Activated CD8-positive, alpha-beta T cell treated with anti-CD3 and anti-CD28 coated beads for 36 hours (primary cell): ENCODE measurements around the gene UPF3A. TPM values are rescaled to one million over a fixed set of nuclear protein-coding genes. Genes with fewer than 3 reads are reported as not detected.
"Not testable (repeated sequence)": the region's sequence is repeated elsewhere in the genome, so short reads cannot be mapped to it uniquely, and the experiment has no call there.

ENCODE experiments used
- ATAC-seq: fragments of 200-7000 bp; cut with Tn5 transposase; one replicate; pipeline ENCODE4 v1.10.0; 2021; ENCODE audit warnings: mild to moderate bottlenecking, moderate library complexity
- CTCF ChIA-PET: fragments of 350-600 bp; sonication (Branson Sonifier 250); formaldehyde crosslinking; loops from one replicate; lab custom pipeline; 2021; ENCODE audit warnings: antibody characterized with exemption; lab: Charles Lee
- POLR2A ChIA-PET: fragments of 350-600 bp; sonication (Branson Sonifier 250); formaldehyde crosslinking; loops from one replicate; lab custom pipeline; 2021; ENCODE audit warnings: antibody characterized with exemption; lab: Charles Lee
- DNase-seq: peaks from one replicate; pipeline ENCODE4 v3.0.0-alpha.2; 2020
- H3K27ac Mint-ChIP-seq: one replicate; pipeline ENCODE4 v1.8.0; 2021; ENCODE audit warnings: mild to moderate bottlenecking, mixed read lengths
- H3K27me3 Mint-ChIP-seq: one replicate; pipeline ENCODE4 v1.8.0; 2021; ENCODE audit warnings: mixed read lengths
- H3K36me3 Mint-ChIP-seq: one replicate; pipeline ENCODE4 v1.8.0; 2021; ENCODE audit warnings: low read depth, mixed read lengths
- H3K4me1 Mint-ChIP-seq: one replicate; pipeline ENCODE4 v1.8.0; 2021; ENCODE audit warnings: low read depth, mixed read lengths
- H3K4me3 Mint-ChIP-seq: one replicate; pipeline ENCODE4 v1.8.0; 2021; ENCODE audit warnings: mild to moderate bottlenecking, moderate library complexity, mixed read lengths
- H3K9me3 Mint-ChIP-seq: one replicate; pipeline ENCODE4 v1.8.0; 2021; ENCODE audit warnings: mixed read lengths
- CTCF ChIP-seq: fragments of 200-600 bp; IDR thresholded peaks from one replicate; pipeline ENCODE4 v1.8.0; 2022; ENCODE audit warnings: antibody characterized with exemption, mild to moderate bottlenecking
- intact Hi-C: fragments of 100-400 bp; cut with micrococcal nuclease; formaldehyde crosslinking; loops from one replicate; pipeline ENCODE4 v1.10.0; 2022
- total RNA-seq, 2 experiments: library from RNA; stranded (reverse); gene quantifications; one replicate each; pipeline ENCODE4 v1.2.3, GENCODE V29; 2021

UPF3A gene
- total RNA-seq, 2 experiments from 2014 or later, result 36.7 TPM

GRCh38 chr13:114324334-114324733 lies 42.9 kb downstream of the UPF3A start:
- POLR2A ChIA-PET, result interaction anchor here (0.8 to 2.3 kb wide), 2 partner anchors 8 to 17 kb away, joined by 3 to 8 read pairs; no protein-coding TSS in a partner anchor
- Mint-ChIP-seq H3K36me3 (peaks cover 68% of the 10 kb centered on the region), H3K27ac (peak overlapping the region; percentile 76), H3K4me3 (no peak overlapping the region), H3K9me3 (no peaks in the 10 kb centered on the region), H3K27me3 (no peaks in the 10 kb centered on the region), H3K4me1 (peaks cover 43% of the 10 kb centered on the region)
- DNase-seq (no peak), ATAC-seq (no peak)
- intact Hi-C loops, result no loop called here
- CTCF ChIA-PET, result interaction anchor here (1.0 kb wide), 1 partner anchor 98 kb away, joined by 3 read pairs; no protein-coding TSS in a partner anchor
- no peak for TF ChIP-seq CTCF

- H3K9me3 Mint-ChIP-seq, result no peaks in the 10 kb centered on the region
- TF ChIP-seq CTCF, result no peak
- DNase-seq (no peak), ATAC-seq (no peak)
- ChIA-PET CTCF (interaction anchor here (1.4 to 1.6 kb wide), 2 partner anchors 12 to 15 kb away, joined by 6 read pairs; no protein-coding TSS in a partner anchor), POLR2A (interaction anchor here (0.7 to 2.3 kb wide), 2 partner anchors 9 to 15 kb away, joined by 3 to 8 read pairs; no protein-coding TSS in a partner anchor)
- peaks cover 57% of the 10 kb centered on the region for H3K36me3 Mint-ChIP-seq
- H3K27me3 Mint-ChIP-seq, result no peaks in the 10 kb centered on the region
- peak overlapping the region; percentile 1 for H3K27ac Mint-ChIP-seq
- intact Hi-C loops, result no loop called here
- peaks cover 32% of the 10 kb centered on the region for H3K4me1 Mint-ChIP-seq
- no peak overlapping the region for H3K4me3 Mint-ChIP-seq
Measured at GRCh38 chr13:114325729-114326128, 44.3 kb downstream of the UPF3A start.

GRCh38 chr13:114328034-114328433 lies 46.6 kb downstream of the UPF3A start:
- H3K36me3 Mint-ChIP-seq, result peaks cover 42% of the 10 kb centered on the region
- ChIA-PET POLR2A (interaction anchor here (1.4 to 1.9 kb wide), 2 partner anchors 9 to 13 kb away, joined by 6 read pairs; no protein-coding TSS in a partner anchor), CTCF (interaction anchor here (0.5 to 1.2 kb wide), 3 partner anchors 10 to 79 kb away, joined by 3 to 5 read pairs (median 4); no protein-coding TSS in a partner anchor)

GRCh38 chr13:114328595-114328994 lies 47.2 kb downstream of the UPF3A start:
- Mint-ChIP-seq H3K27ac (no peak overlapping the region), H3K9me3 (no peaks in the 10 kb centered on the region), H3K27me3 (no peaks in the 10 kb centered on the region), H3K4me1 (peaks cover 26% of the 10 kb centered on the region), H3K4me3 (no peak overlapping the region), H3K36me3 (peaks cover 37% of the 10 kb centered on the region)
- no peak for DNase-seq
- ChIA-PET POLR2A (interaction anchor here (1.4 kb wide), 1 partner anchor 9 kb away, joined by 6 read pairs; no protein-coding TSS in a partner anchor), CTCF (interaction anchor here (0.5 kb wide), 1 partner anchor 79 kb away, joined by 3 read pairs; no protein-coding TSS in a partner anchor)
- no peak for TF ChIP-seq CTCF
- intact Hi-C loops, result no loop called here
- ATAC-seq, result no peak

More at GRCh38 chr13:114328034-114328433, 46.6 kb downstream of the UPF3A start:
- no peak for TF ChIP-seq CTCF
- DNase-seq (no peak), ATAC-seq (no peak)
- Mint-ChIP-seq H3K27me3 (no peaks in the 10 kb centered on the region), H3K27ac (no peak overlapping the region), H3K4me3 (no peak overlapping the region), H3K4me1 (peaks cover 29% of the 10 kb centered on the region), H3K9me3 (no peaks in the 10 kb centered on the region)
- intact Hi-C loops, result no loop called here

GRCh38 chr13:114330086-114330485 lies 48.7 kb downstream of the UPF3A start:
- no peaks in the 10 kb centered on the region for H3K27me3 Mint-ChIP-seq
- POLR2A ChIA-PET, result no interaction called here

GRCh38 chr13:114333881-114334280 lies 52.5 kb downstream of the UPF3A start:
- ATAC-seq, H3K27ac Mint-ChIP-seq, H3K27me3 Mint-ChIP-seq, H3K4me3 Mint-ChIP-seq, CTCF ChIA-PET, H3K9me3 Mint-ChIP-seq, H3K36me3 Mint-ChIP-seq, DNase-seq, POLR2A ChIA-PET, intact Hi-C loops, H3K4me1 Mint-ChIP-seq: not testable (repeated sequence)

More at GRCh38 chr13:114330086-114330485, 48.7 kb downstream of the UPF3A start:
- intact Hi-C loops, result no loop called here
- no peak overlapping the region for H3K27ac Mint-ChIP-seq
- peaks cover 23% of the 10 kb centered on the region for H3K36me3 Mint-ChIP-seq
- no peak for ATAC-seq
- CTCF ChIA-PET, result no interaction called here
- H3K4me3 Mint-ChIP-seq, result no peak overlapping the region
- DNase-seq, result no peak
- TF ChIP-seq CTCF, result no peak
- peaks cover 23% of the 10 kb centered on the region for H3K4me1 Mint-ChIP-seq
- no peaks in the 10 kb centered on the region for H3K9me3 Mint-ChIP-seq
